Heart left ventricle (tissue), 13 donors: ENCODE data around the gene AFAP1L2.

Source experiments
- CTCF ChIP-seq, 12 donors: fragments of 200-600 bp; sonication (generic) in 4 of 12; IDR thresholded peaks; one replicate each; pipeline versions ENCODE4 v1.5.0 to v1.8.0; 2018 to 2022; ENCODE audit warnings: antibody characterized with exemption in 12 of 12, mild to moderate bottlenecking in 5 of 12
- POLR2A ChIP-seq, 2 donors: fragments of 450-650 bp; IDR thresholded peaks; one replicate each; pipeline ENCODE4 v1.6.1; 2017; ENCODE audit warnings: antibody characterized with exemption in 2 of 2, mild to moderate bottlenecking in 2 of 2, moderate library complexity in 2 of 2
- donor health status: ischemic (EF 13 %, LVEDD 7.1; RV severe dilation, severe dysfunction).
- donor health status: DM: no; HTN: yes; CAD: no.
- donor health status: DM: no; HTN: no; CAD: no.
- donor health status: ischemic (EF 25% LVEDD 6.9; RV normal size, moderate dysfunction).
- donor health status: ischemic (EF 25% LVEDD 5.7; RV mildly dilated, moderate dysfunction).
- donor health status: ischemic (EF 35%, LVEDD 5.7; RV mildly dilated, moderate dysfunction).
- donor health status: nonischemic (EF 11% LVEDD 7.7; RV severe dilation, severe dysfunction).
- donor health status: DM: yes; HTN: yes; CAD: no.
- donor health status: PGD.
- donor health status: ischemic (EF 29% LVEDD 5.4; RV normal size, mild dysfunction).
- donor health status: nonischemic (EF 23%, LVEDD 6.1; RV moderate dilation, normal function).

- TF ChIP-seq CTCF (IDR thresholded peaks at IDR 0.05): no peak
- TF ChIP-seq POLR2A (IDR thresholded peaks at IDR 0.05): no peak
These were observed 137.8 kb downstream of the AFAP1L2 start for GRCh38 chr10:114266521-114266920.
